GM23338 (cell line): ENCODE measurements around the gene TAAR2. TPM values are rescaled to one million over a fixed set of nuclear protein-coding genes. Genes with fewer than 3 reads are reported as not detected.
"Not testable (repeated sequence)": the region's sequence is repeated elsewhere in the genome, so short reads cannot be mapped to it uniquely, and the experiment has no call there.

Experiments
- ATAC-seq: fragments of 200-7000 bp; cut with Tn5 transposase; 3 replicates; pipeline ENCODE4 v1.9.1; 2020
- DNase-seq: peaks from one replicate; pipeline ENCODE4 v3.0.0-alpha.2; 2015; ENCODE audit warnings: low spot score
- H2AFZ ChIP-seq: fragments of 200-600 bp; sonication (generic); 2 replicates; pipeline ENCODE4 v1.8.0; 2016; ENCODE audit warnings: antibody characterized with exemption, mild to moderate bottlenecking, moderate library complexity
- H3F3A ChIP-seq: fragments of 200-600 bp; sonication (generic); replicated peaks from 2 replicates; pipeline ENCODE4 v1.8.0; 2017; ENCODE audit warnings: antibody characterized with exemption, mixed run types, low read depth
- H3K27ac ChIP-seq: fragments of 200-600 bp; sonication (generic); 2 replicates; pipeline ENCODE4 v1.6.1; 2016; ENCODE audit warnings: low read depth
- H3K27me3 ChIP-seq: fragments of 200-600 bp; sonication (generic); 2 replicates; pipeline ENCODE4 v1.8.0; 2016; ENCODE audit warnings: mild to moderate bottlenecking, mixed run types, moderate library complexity; ENCODE audit not compliant: insufficient read depth
- H3K36me3 ChIP-seq: fragments of 200-600 bp; sonication (generic); 2 replicates; pipeline ENCODE4 v1.8.0; 2016; ENCODE audit warnings: mild to moderate bottlenecking; ENCODE audit not compliant: insufficient read depth
- H3K4me1 ChIP-seq: fragments of 200-600 bp; sonication (generic); 2 replicates; pipeline ENCODE4 v1.8.0; 2016; ENCODE audit warnings: mild to moderate bottlenecking, moderate library complexity; ENCODE audit not compliant: insufficient read depth
- H3K4me2 ChIP-seq: fragments of 200-600 bp; sonication (generic); 2 replicates; pipeline ENCODE4 v1.7.1; 2017; ENCODE audit warnings: mixed run types
- H3K4me3 ChIP-seq: fragments of 200-600 bp; sonication (generic); 2 replicates; pipeline ENCODE4 v1.6.1; 2016; ENCODE audit warnings: mixed run types
- H3K79me2 ChIP-seq: fragments of 200-600 bp; sonication (generic); replicated peaks from 2 replicates; pipeline ENCODE4 v1.8.0; 2017; ENCODE audit warnings: mild to moderate bottlenecking; ENCODE audit not compliant: insufficient read depth
- H3K9me2 ChIP-seq: fragments of 200-600 bp; sonication (generic); 2 replicates; pipeline ENCODE4 v1.8.0; 2017; ENCODE audit not compliant: insufficient read depth
- H4K20me1 ChIP-seq: fragments of 200-600 bp; sonication (generic); replicated peaks from 2 replicates; pipeline ENCODE4 v1.8.0; 2017; ENCODE audit warnings: mild to moderate bottlenecking; ENCODE audit not compliant: insufficient read depth
- H3K27ac Mint-ChIP-seq: 2 replicates; pipeline ENCODE4 v1.8.0; 2020; ENCODE audit warnings: inconsistent platforms, mild to moderate bottlenecking, moderate library complexity, mixed read lengths
- H3K27me3 Mint-ChIP-seq: 3 replicates; pipeline ENCODE4 v1.8.0; 2022; ENCODE audit warnings: low read depth, mild to moderate bottlenecking, moderate library complexity, mixed read lengths, inconsistent platforms; ENCODE audit not compliant: insufficient read depth, poor library complexity
- H3K36me3 Mint-ChIP-seq: 3 replicates; pipeline ENCODE4 v1.8.0; 2021; ENCODE audit warnings: low read depth, mild to moderate bottlenecking, inconsistent platforms, moderate library complexity, mixed read lengths
- H3K4me1 Mint-ChIP-seq: 3 replicates; pipeline ENCODE4 v1.8.0; 2020; ENCODE audit warnings: mild to moderate bottlenecking, inconsistent platforms, mixed read lengths
- H3K4me3 Mint-ChIP-seq: 3 replicates; pipeline ENCODE4 v1.8.0; 2021; ENCODE audit warnings: moderate library complexity, mild to moderate bottlenecking, inconsistent platforms, mixed read lengths
- H3K9me3 Mint-ChIP-seq: 3 replicates; pipeline ENCODE4 v1.8.0; 2020; ENCODE audit warnings: moderate library complexity, mild to moderate bottlenecking, inconsistent platforms, mixed read lengths
- CREB1 ChIP-seq: fragments of 250-450 bp; sonication (Bioruptor Pico); IDR thresholded peaks from 2 replicates; pipeline ENCODE4 v1.5.0; 2020; ENCODE audit warnings: low read depth, mild to moderate bottlenecking, moderate library complexity
- NANOG ChIP-seq: IDR thresholded peaks from 2 replicates; pipeline ENCODE4 v1.6.1; 2016; ENCODE audit warnings: antibody characterized with exemption, borderline replicate concordance
- POLR2AphosphoS5 ChIP-seq: IDR thresholded peaks from 2 replicates; pipeline ENCODE4 v1.6.1; 2016; ENCODE audit warnings: antibody characterized with exemption, low read depth
- REST ChIP-seq: IDR thresholded peaks from one replicate; pipeline ENCODE4 v1.6.1; 2018; ENCODE audit warnings: antibody characterized with exemption; ENCODE audit not compliant: unreplicated experiment
- STAT1 ChIP-seq: IDR thresholded peaks from one replicate; pipeline ENCODE4 v1.6.1; 2016; ENCODE audit warnings: antibody characterized with exemption; ENCODE audit not compliant: unreplicated experiment
- ZNF331 ChIP-seq: fragments of 250-450 bp; sonication (Bioruptor Pico); IDR thresholded peaks from 2 replicates; pipeline ENCODE4 v1.5.0; 2020; ENCODE audit warnings: low read depth, mild to moderate bottlenecking, moderate library complexity
- polyA plus RNA-seq: library from polyadenylated mRNA; unstranded; fragments of >200 nt; fragmentation: Nextera tagmentation; extraction: Ambion mirVana; gene quantifications from 2 replicates; pipeline ENCODE4 v1.2.1, GENCODE V29; 2016
- total RNA-seq: library from RNA; depleted of rRNA; stranded (reverse); fragments of >200 nt; shearing (Covaris generic); gene quantifications from 2 replicates; pipeline ENCODE4 v1.2.3, GENCODE V29; 2014

Gene TAAR2
- total and polyA plus RNA-seq, 2 experiments from 2014 or later: not detected

GRCh38 chr6:132643547-132643946, 19.5 kb upstream of the TAAR2 start (continued):
- TF ChIP-seq REST (no peak), CREB1 (no peak), POLR2AphosphoS5 (no peak), NANOG (no peak), STAT1 (no peak), ZNF331 (CRISPR knock-in tag) (no peak)

- not testable (repeated sequence) for H4K20me1 ChIP-seq, ATAC-seq, H3F3A ChIP-seq, H3K4me2 ChIP-seq, H3K27me3 ChIP-seq, H3K79me2 ChIP-seq, DNase-seq, H3K4me3 ChIP-seq, H3K27me3 Mint-ChIP-seq, H3K36me3 Mint-ChIP-seq, H3K9me2 ChIP-seq, H3K4me3 Mint-ChIP-seq, H2AFZ ChIP-seq, H3K27ac Mint-ChIP-seq, H3K9me3 Mint-ChIP-seq, H3K27ac ChIP-seq, H3K36me3 ChIP-seq
- H3K4me1 ChIP-seq: peaks cover 10% of the 10 kb centered on the region; the same call in 1 of the 2 replicates
- H3K4me1 Mint-ChIP-seq: peaks cover 11% of the 10 kb centered on the region
Measured at GRCh38 chr6:132637135-132637534, 13.1 kb upstream of the TAAR2 start.

GRCh38 chr6:132635906-132636305, 11.8 kb upstream of the TAAR2 start:
- not testable (repeated sequence) for H4K20me1 ChIP-seq, H3K27ac Mint-ChIP-seq, H3K36me3 ChIP-seq, H3K4me3 ChIP-seq, H3K27me3 ChIP-seq, H3K4me2 ChIP-seq, DNase-seq, H2AFZ ChIP-seq, H3K27ac ChIP-seq, H3K27me3 Mint-ChIP-seq, ATAC-seq, H3K9me3 Mint-ChIP-seq, H3K79me2 ChIP-seq, H3K36me3 Mint-ChIP-seq, H3K9me2 ChIP-seq, H3F3A ChIP-seq, H3K4me3 Mint-ChIP-seq
- H3K4me1 ChIP-seq: peaks cover 10% of the 10 kb centered on the region; the same call in 1 of the 2 replicates
- H3K4me1 Mint-ChIP-seq: peaks cover 11% of the 10 kb centered on the region

- DNase-seq, H2AFZ ChIP-seq, H3K27ac Mint-ChIP-seq, ATAC-seq, H3K9me3 Mint-ChIP-seq, H3K36me3 Mint-ChIP-seq, H3K9me2 ChIP-seq, H3K79me2 ChIP-seq, H3K4me3 ChIP-seq, H3K27me3 ChIP-seq, H3K27me3 Mint-ChIP-seq, H3K36me3 ChIP-seq, H3K27ac ChIP-seq, H3K4me3 Mint-ChIP-seq, H4K20me1 ChIP-seq, H3K4me2 ChIP-seq, H3F3A ChIP-seq: not testable (repeated sequence)
- H3K4me1 ChIP-seq: peaks cover 10% of the 10 kb centered on the region; the same call in 1 of the 2 replicates
- H3K4me1 Mint-ChIP-seq: peaks cover 11% of the 10 kb centered on the region
Measured at GRCh38 chr6:132635288-132635687, 11.2 kb upstream of the TAAR2 start.
